Hepatocyte (in vitro differentiated cells): ENCODE results near the gene CP. TPM values are rescaled to one million over a fixed set of nuclear protein-coding genes. Genes with fewer than 3 reads are reported as not detected.

ENCODE experiments used
- DNase-seq: peaks from one replicate; pipeline ENCODE4 v3.0.0-alpha.2; 2016; ENCODE audit warnings: low spot score
- H2AFZ ChIP-seq: fragments of 200-600 bp; sonication (generic); 2 replicates; pipeline ENCODE4 v1.6.0; 2016; ENCODE audit warnings: antibody characterized with exemption, mild to moderate bottlenecking
- H3K27ac ChIP-seq: fragments of 200-600 bp; sonication (generic); 2 replicates; pipeline ENCODE4 v1.5.1; 2016; ENCODE audit warnings: mild to moderate bottlenecking
- H3K27me3 ChIP-seq: fragments of 200-600 bp; sonication (generic); 2 replicates; pipeline ENCODE4 v1.6.1; 2016
- H3K36me3 ChIP-seq: fragments of 200-600 bp; sonication (generic); replicated peaks from 2 replicates; pipeline ENCODE4 v1.5.1; 2016; ENCODE audit warnings: low read depth; ENCODE audit not compliant: insufficient read depth
- H3K4me1 ChIP-seq: fragments of 200-600 bp; sonication (generic); 2 replicates; pipeline ENCODE4 v1.5.1; 2016; ENCODE audit warnings: mild to moderate bottlenecking, moderate library complexity; ENCODE audit not compliant: insufficient read depth
- H3K4me2 ChIP-seq: fragments of 200-600 bp; sonication (generic); 2 replicates; pipeline ENCODE4 v1.6.0; 2016
- H3K4me3 ChIP-seq: fragments of 200-600 bp; sonication (generic); 2 replicates; pipeline ENCODE4 v1.5.1; 2016; ENCODE audit warnings: mild to moderate bottlenecking
- H3K79me2 ChIP-seq: fragments of 200-600 bp; sonication (generic); 2 replicates; pipeline ENCODE4 v1.6.0; 2017; ENCODE audit warnings: mild to moderate bottlenecking
- H3K9me2 ChIP-seq: fragments of 200-600 bp; sonication (generic); replicated peaks from 2 replicates; pipeline ENCODE4 v1.6.0; 2017; ENCODE audit warnings: mild to moderate bottlenecking; ENCODE audit not compliant: insufficient read depth
- H3K9me3 ChIP-seq: fragments of 200-600 bp; sonication (generic); 2 replicates; pipeline ENCODE4 v1.5.1; 2016; ENCODE audit warnings: low read depth, mild to moderate bottlenecking
- H4K20me1 ChIP-seq: fragments of 200-600 bp; sonication (generic); 2 replicates; pipeline ENCODE4 v1.6.0; 2016; ENCODE audit warnings: mild to moderate bottlenecking; ENCODE audit not compliant: insufficient read depth, poor library complexity, severe bottlenecking
- EZH2 ChIP-seq: fragments of 200-600 bp; sonication (generic); IDR thresholded peaks from 2 replicates; pipeline ENCODE4 v1.6.1; 2016; ENCODE audit warnings: antibody characterized with exemption, mild to moderate bottlenecking, borderline replicate concordance
- EZH2phosphoT487 ChIP-seq: fragments of 200-600 bp; sonication (generic); IDR thresholded peaks from one replicate; pipeline ENCODE4 v1.6.1; 2018; ENCODE audit warnings: antibody characterized with exemption, mild to moderate bottlenecking, low read depth, moderate library complexity; ENCODE audit not compliant: unreplicated experiment, severe bottlenecking
- WGBS: methylation state at CpG from one replicate; pipeline ENCODE4 v1.1.6; 2016; ENCODE audit warnings: low lambda C conversion rate; ENCODE audit errors: missing lambda C conversion rate; 5-methylcytosine and 5-hydroxymethylcytosine counted together
- polyA plus RNA-seq: library from polyadenylated mRNA; unstranded; fragments of >200 nt; fragmentation: Nextera tagmentation; extraction: Ambion mirVana; gene quantifications from 2 replicates; pipeline ENCODE4 v1.2.1, GENCODE V29; 2016
- total RNA-seq: library from RNA; depleted of rRNA; stranded (reverse); fragments of >200 nt; gene quantifications from 2 replicates; pipeline ENCODE4 v1.2.3, GENCODE V29; 2014
- TF ChIP-seq, protein P1 (sequence below): fragments of 200-600 bp; sonication (generic); IDR thresholded peaks from 2 replicates; pipeline ENCODE4 v1.5.1; 2016; ENCODE audit warnings: antibody characterized with exemption, mild to moderate bottlenecking; ENCODE audit not compliant: poor library complexity

Gene CP
- total and polyA plus RNA-seq, 2 experiments from 2014 or later = 6.5 to 26.4 TPM

GRCh38 chr3:149258298-149258697 lies 36.7 kb upstream of the CP start:
- Histone ChIP-seq H3K9me2 (no peaks in the 10 kb centered on the region), H4K20me1 (no peaks in the 10 kb centered on the region), H3K4me1 (no peaks in the 10 kb centered on the region), H3K4me2 (no peak overlapping the region), H3K27ac (no peak overlapping the region), H2AFZ (no peak overlapping the region), H3K9me3 (no peaks in the 10 kb centered on the region), H3K4me3 (no peak overlapping the region), H3K36me3 (no peaks in the 10 kb centered on the region), H3K79me2 (no peaks in the 10 kb centered on the region), H3K27me3 (no peaks in the 10 kb centered on the region)
- 60% methylated on average over 3 of the region's 3 CpGs for WGBS
- TF ChIP-seq, protein P1, sequence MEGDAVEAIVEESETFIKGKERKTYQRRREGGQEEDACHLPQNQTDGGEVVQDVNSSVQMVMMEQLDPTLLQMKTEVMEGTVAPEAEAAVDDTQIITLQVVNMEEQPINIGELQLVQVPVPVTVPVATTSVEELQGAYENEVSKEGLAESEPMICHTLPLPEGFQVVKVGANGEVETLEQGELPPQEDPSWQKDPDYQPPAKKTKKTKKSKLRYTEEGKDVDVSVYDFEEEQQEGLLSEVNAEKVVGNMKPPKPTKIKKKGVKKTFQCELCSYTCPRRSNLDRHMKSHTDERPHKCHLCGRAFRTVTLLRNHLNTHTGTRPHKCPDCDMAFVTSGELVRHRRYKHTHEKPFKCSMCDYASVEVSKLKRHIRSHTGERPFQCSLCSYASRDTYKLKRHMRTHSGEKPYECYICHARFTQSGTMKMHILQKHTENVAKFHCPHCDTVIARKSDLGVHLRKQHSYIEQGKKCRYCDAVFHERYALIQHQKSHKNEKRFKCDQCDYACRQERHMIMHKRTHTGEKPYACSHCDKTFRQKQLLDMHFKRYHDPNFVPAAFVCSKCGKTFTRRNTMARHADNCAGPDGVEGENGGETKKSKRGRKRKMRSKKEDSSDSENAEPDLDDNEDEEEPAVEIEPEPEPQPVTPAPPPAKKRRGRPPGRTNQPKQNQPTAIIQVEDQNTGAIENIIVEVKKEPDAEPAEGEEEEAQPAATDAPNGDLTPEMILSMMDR = no peak
- TF ChIP-seq EZH2 = no peak
- DNase-seq = no peak

GRCh38 chr3:149252272-149252671 lies 30.6 kb upstream of the CP start:
- no peak overlapping the region for H3K4me2 ChIP-seq
- no peak for DNase-seq
- H3K9me3 ChIP-seq = no peaks in the 10 kb centered on the region
- 83% methylated on average over 2 of the region's 2 CpGs for WGBS
- no peaks in the 10 kb centered on the region for H3K36me3 ChIP-seq
- no peak overlapping the region for H3K27ac ChIP-seq
- no peaks in the 10 kb centered on the region for H3K27me3 ChIP-seq
- peaks cover 14% of the 10 kb centered on the region for H3K4me1 ChIP-seq
- no peaks in the 10 kb centered on the region for H3K9me2 ChIP-seq
- no peaks in the 10 kb centered on the region for H4K20me1 ChIP-seq
- TF ChIP-seq, protein P1 = no peak
- no peak for TF ChIP-seq EZH2
- no peak for TF ChIP-seq EZH2phosphoT487
- no peaks in the 10 kb centered on the region for H3K79me2 ChIP-seq
- no peak overlapping the region for H2AFZ ChIP-seq
- no peak overlapping the region for H3K4me3 ChIP-seq

GRCh38 chr3:149251186-149251585 lies 29.6 kb upstream of the CP start:
- H3K4me3 ChIP-seq = no peak overlapping the region
- DNase-seq = no peak
- TF ChIP-seq EZH2phosphoT487 (no peak), EZH2 (no peak)
- TF ChIP-seq, protein P1 = no peak
- H4K20me1 ChIP-seq = no peaks in the 10 kb centered on the region
- H2AFZ ChIP-seq = no peak overlapping the region
- H3K9me2 ChIP-seq = no peaks in the 10 kb centered on the region
- H3K9me3 ChIP-seq = no peaks in the 10 kb centered on the region
- H3K27ac ChIP-seq = no peak overlapping the region
- H3K79me2 ChIP-seq = no peaks in the 10 kb centered on the region
- no peaks in the 10 kb centered on the region for H3K27me3 ChIP-seq
- H3K4me2 ChIP-seq = no peak overlapping the region
- no peaks in the 10 kb centered on the region for H3K36me3 ChIP-seq
- H3K4me1 ChIP-seq = peaks cover 21% of the 10 kb centered on the region
- WGBS = 85% methylated on average over 3 of the region's 3 CpGs
